ENCODE results near the gene TFR2. TPM values are rescaled to one million over a fixed set of nuclear protein-coding genes. Genes with fewer than 3 reads are reported as not detected.

TFR2 gene
- total and polyA plus RNA-seq, 2 of the 13 experiments (the other 11 are each of a cell fraction or from before 2014, with no cell fraction given), result 36.9 to 64.2 TPM

DNA sequence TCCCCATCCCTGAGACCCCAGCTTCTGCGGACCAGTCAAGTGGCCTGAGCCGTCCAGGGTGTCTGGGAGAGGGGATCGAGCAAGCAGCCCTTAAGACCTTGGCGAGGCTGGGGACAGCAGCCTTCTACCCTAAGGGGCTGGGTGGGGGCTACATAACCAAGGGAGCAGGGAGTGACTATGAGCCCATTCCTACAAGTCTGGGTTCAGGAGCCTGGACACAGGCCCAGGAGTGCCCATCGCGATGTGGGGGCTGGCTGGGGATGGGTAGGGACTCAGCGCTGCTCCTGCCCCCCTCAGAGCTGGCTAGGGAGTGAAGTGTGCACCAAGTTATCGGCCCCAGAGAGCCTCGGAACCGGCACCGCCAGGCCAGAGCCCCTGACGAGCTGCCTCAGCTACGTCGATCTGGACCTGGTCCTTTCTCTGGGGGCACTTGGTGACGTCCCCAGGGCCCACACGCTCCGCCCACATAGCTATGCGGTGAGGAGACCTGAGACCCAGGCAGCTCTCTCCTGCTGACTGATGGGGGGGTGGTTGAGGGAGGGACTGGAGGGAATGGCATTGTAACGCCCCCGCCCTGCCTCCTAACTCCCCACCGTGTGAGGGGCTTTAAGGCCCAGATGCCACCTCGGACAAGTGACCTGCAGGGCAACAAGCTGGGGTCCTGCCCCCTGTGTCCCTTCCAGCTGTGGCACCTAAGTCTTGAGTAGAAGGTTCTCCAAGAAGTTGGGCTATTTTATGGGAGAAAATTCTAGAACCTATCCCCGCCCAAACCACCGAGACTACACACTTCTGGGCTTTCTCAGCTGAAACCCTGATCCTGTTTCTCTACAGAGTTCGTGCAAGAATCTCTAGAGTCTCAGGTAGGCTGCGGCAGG lies 70.2 kb downstream of the TFR2 start (continued):
- no peak for TF ChIP-seq MLXIP (CRISPR knock-in tag; IDR thresholded peaks at IDR 0.05; ENCODE audit: borderline replicate concordance)
- no peak for TF ChIP-seq SMARCC2 (IDR thresholded peaks at IDR 0.05)
- no peak for TF ChIP-seq ZSCAN22 (CRISPR knock-in tag; IDR thresholded peaks at IDR 0.05)
- TF ChIP-seq PHB2 (IDR thresholded peaks at IDR 0.05; ENCODE audit: partially characterized antibody), result no peak
- TF ChIP-seq CBX2 (IDR thresholded peaks at IDR 0.05; ENCODE audit: low read depth, low read length), result no peak
- no peak for TF ChIP-seq CBX2 (CRISPR knock-in tag; IDR thresholded peaks at IDR 0.05; ENCODE audit: low read depth)
- TF ChIP-seq PHF20 (CRISPR knock-in tag; IDR thresholded peaks at IDR 0.05), result no peak
- TF ChIP-seq MAFG (CRISPR knock-in tag; IDR thresholded peaks at IDR 0.05), result no peak
- TF ChIP-seq AGO2 (optimal IDR thresholded peaks at IDR 0.05; ENCODE audit: low read depth, low read length), result peak; percentile 100
- TF ChIP-seq ATF4 (CRISPR knock-in tag; IDR thresholded peaks at IDR 0.05), result no peak
- TF ChIP-seq ZNF784 (CRISPR knock-in tag; IDR thresholded peaks at IDR 0.05; ENCODE audit: borderline replicate concordance), result 0 out of 2 replicates have a peak, but pooled peaks have one; percentile 56
- peak; percentile 48; the same call in 1 of the 2 replicates for TF ChIP-seq TMF1 (CRISPR knock-in tag; IDR thresholded peaks at IDR 0.05; ENCODE audit: low read depth)
- TF ChIP-seq ZNF549 (CRISPR knock-in tag; IDR thresholded peaks at IDR 0.05), result no peak
- TF ChIP-seq ZNF317 (CRISPR knock-in tag; IDR thresholded peaks at IDR 0.05), result no peak; the same call in 1 of the 2 replicates
- TF ChIP-seq ZNF335 (CRISPR knock-in tag; IDR thresholded peaks at IDR 0.05), result no peak
- TF ChIP-seq, protein P1, sequence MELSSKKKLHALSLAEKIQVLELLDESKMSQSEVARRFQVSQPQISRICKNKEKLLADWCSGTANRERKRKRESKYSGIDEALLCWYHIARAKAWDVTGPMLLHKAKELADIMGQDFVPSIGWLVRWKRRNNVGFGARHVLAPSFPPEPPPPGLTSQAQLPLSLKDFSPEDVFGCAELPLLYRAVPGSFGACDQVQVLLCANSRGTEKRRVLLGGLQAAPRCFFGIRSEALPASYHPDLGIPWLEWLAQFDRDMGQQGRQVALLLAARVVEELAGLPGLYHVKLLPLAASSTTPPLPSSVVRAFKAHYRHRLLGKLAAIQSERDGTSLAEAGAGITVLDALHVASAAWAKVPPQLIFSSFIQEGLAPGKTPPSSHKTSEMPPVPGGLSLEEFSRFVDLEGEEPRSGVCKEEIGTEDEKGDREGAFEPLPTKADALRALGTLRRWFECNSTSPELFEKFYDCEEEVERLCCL (CRISPR knock-in tag; IDR thresholded peaks at IDR 0.05; ENCODE audit: borderline replicate concordance), result no peak
- TF ChIP-seq CBFB (CRISPR knock-in tag; IDR thresholded peaks at IDR 0.05), result no peak
- TF ChIP-seq ZNF260 (CRISPR knock-in tag; IDR thresholded peaks at IDR 0.05; ENCODE audit: borderline replicate concordance, low read depth), result no peak
- TF ChIP-seq SUZ12 (IDR thresholded peaks at IDR 0.05; ENCODE audit: low read depth, low read length), result no peak
- TF ChIP-seq CC2D1A (CRISPR knock-in tag; IDR thresholded peaks at IDR 0.05), result no peak
- TF ChIP-seq NFATC3 (CRISPR knock-in tag; IDR thresholded peaks at IDR 0.05), result no peak
- 0 out of 2 replicates have a peak, but pooled peaks have one; percentile 71 for TF ChIP-seq POLR2AphosphoS2 (IDR thresholded peaks at IDR 0.05; ENCODE audit: low read depth, low read length)
- no peak for TF ChIP-seq JUNB (CRISPR knock-in tag; IDR thresholded peaks at IDR 0.05; ENCODE audit: borderline replicate concordance)
- 0 out of 2 replicates have a peak, but pooled peaks have one; percentile 6 for TF ChIP-seq RARA (CRISPR knock-in tag; IDR thresholded peaks at IDR 0.05)
